Left lung (tissue), 14 donors: ENCODE data around the gene LPAR2. TPM values are rescaled to one million over a fixed set of nuclear protein-coding genes. Genes with fewer than 3 reads are reported as not detected.

Experiments
- ATAC-seq: fragments of 200-7000 bp; cut with Tn5 transposase; one replicate; pipeline ENCODE4 v1.9.1; 2020; ENCODE audit warnings: moderate library complexity
- DNase-seq, 4 donors: peaks; one replicate each; pipeline ENCODE4 v3.0.0-alpha.2; 2013 to 2020
- H3K27ac ChIP-seq, 2 donors: fragments of 200-600 bp; sonication (generic) in 1 of 2; one replicate each; pipeline versions ENCODE4 v1.5.0 to v1.8.0; 2020 to 2021
- H3K27me3 ChIP-seq, 2 donors: fragments of 200-600 bp; sonication (generic) in 1 of 2; one replicate each; pipeline versions ENCODE4 v1.5.0 to v1.8.0; 2020 to 2021
- H3K36me3 ChIP-seq, 2 donors: fragments of 200-600 bp; sonication (generic) in 1 of 2; one replicate each; pipeline versions ENCODE4 v1.5.0 to v1.8.0; 2020 to 2021
- H3K4me1 ChIP-seq, 2 donors: fragments of 200-600 bp; one replicate each; pipeline ENCODE4 v1.8.0; 2021
- H3K4me3 ChIP-seq, 2 donors: fragments of 200-600 bp; sonication (generic) in 1 of 2; one replicate each; pipeline versions ENCODE4 v1.5.0 to v1.8.0; 2020 to 2021; ENCODE audit warnings: mild to moderate bottlenecking in 1 of 2
- H3K9me3 ChIP-seq, 2 donors: fragments of 200-600 bp; sonication (generic) in 1 of 2; one replicate each; pipeline versions ENCODE4 v1.5.0 to v1.8.0; 2020 to 2021
- CTCF ChIP-seq, 2 donors: fragments of 200-600 bp; sonication (generic) in 1 of 2; IDR thresholded peaks; one replicate each; pipeline versions ENCODE4 v1.5.0 to v1.8.0; 2021; ENCODE audit warnings: antibody characterized with exemption in 2 of 2
- intact Hi-C, 2 donors: fragments of 100-400 bp; cut with DNase I; formaldehyde crosslinking; loops; one replicate each; pipeline versions ENCODE4 v1.11.2 to v1.14.2; 2022
- long read RNA-seq, 12 donors: library from polyadenylated mRNA in 2 of 12; unstranded in 2 of 12; transcript quantifications; one replicate each; pipeline ENCODE4 v2.0.0 and lab custom pipeline, GENCODE V29; 2019 to 2026
- polyA plus RNA-seq, 6 donors: library from polyadenylated mRNA; unstranded; fragments of 120-200 nt; gene quantifications; one replicate each; pipeline ENCODE4 v1.2.1, GENCODE V29; 2013; ENCODE audit not compliant: insufficient read length in 6 of 6
- total RNA-seq, 2 donors: library from RNA; stranded (reverse); fragmentation: NEBNext Ultra II Directional; extraction: Animal tissue kit (Norgen Biotek cat#: 25700); gene quantifications; one replicate each; pipeline ENCODE4 v1.2.1, GENCODE V29; 2021
- donor health status: DM: no; HTN: yes; CAD: no.
- donor health status: DM: no; HTN: no; CAD: no.

The LPAR2 gene
- total RNA-seq = 10 to 100 TPM; 16.1 to 36.2 TPM
- 10 to 100 TPM; 39.5 to 60.8 (median 45.5) TPM for polyA plus RNA-seq
- long read RNA-seq, donor 1, transcript LPAR2-201 (3 exons, 1,791 nt) = major isoform, 5 of 14 reads
- long read RNA-seq, donor 1, partial matches to known transcripts = 5 of 14 reads
- long read RNA-seq, donor 1, other reads (novel, unspliced or antisense) = 0 of 14 reads
- long read RNA-seq, donor 2, partial matches to known transcripts = 5 of 10 reads
- long read RNA-seq, donor 2, other reads (novel, unspliced or antisense) = 0 of 10 reads
- long read RNA-seq, donor 3, partial matches to known transcripts = 0 of 8 reads
- long read RNA-seq, donor 3, other reads (novel, unspliced or antisense) = 0 of 8 reads
- long read RNA-seq, donor 4, partial matches to known transcripts = 1 of 5 reads
- long read RNA-seq, donor 4, other reads (novel, unspliced or antisense) = 0 of 5 reads
- long read RNA-seq, donor 5, partial matches to known transcripts = 34 of 42 reads
- long read RNA-seq, donor 5, other reads (novel, unspliced or antisense) = 0 of 42 reads
- long read RNA-seq, donor 6, transcript LPAR2-201 (3 exons, 1,791 nt) = major isoform, 9 of 9 reads
- long read RNA-seq, donor 6, partial matches to known transcripts = 0 of 9 reads
- long read RNA-seq, donor 6, other reads (novel, unspliced or antisense) = 0 of 9 reads
- long read RNA-seq, donor 7, partial matches to known transcripts = 0 of 3 reads
- long read RNA-seq, donor 7, other reads (novel, unspliced or antisense) = 0 of 3 reads
- long read RNA-seq, donor 8, partial matches to known transcripts = 6 of 12 reads
- long read RNA-seq, donor 8, other reads (novel, unspliced or antisense) = 0 of 12 reads
- long read RNA-seq, donor 9 = 0 reads
- long read RNA-seq, donor 10, transcript LPAR2-201 (3 exons, 1,791 nt) = major isoform, 13 of 15 reads
- long read RNA-seq, donor 10, partial matches to known transcripts = 1 of 15 reads
- long read RNA-seq, donor 10, other reads (novel, unspliced or antisense) = 1 of 15 reads
- long read RNA-seq, donor 11 = 0 reads
- long read RNA-seq, donor 12, partial matches to known transcripts = 0 of 3 reads
- long read RNA-seq, donor 12, other reads (novel, unspliced or antisense) = 0 of 3 reads

- H3K4me3 ChIP-seq = peak within 1 kb of the TSS; percentile 50 to 53
- DNase-seq = peak in 3 of 4 donors; percentile 63 to 91 (median 69)
- H3K4me1 ChIP-seq = peaks cover 7 to 21% of the 10 kb centered on the region in 2 donors
- intact Hi-C loops = no loop called here
- no peaks in the 10 kb centered on the region for H3K9me3 ChIP-seq
- H3K36me3 ChIP-seq = peaks cover 0 to 56% of the 10 kb centered on the region in 2 donors
- TF ChIP-seq CTCF (IDR thresholded peaks at IDR 0.05) = no peak
- peak within 1 kb of the TSS in 1 of 2 donors; percentile 65 for H3K27ac ChIP-seq
- peak; percentile 95 for ATAC-seq
- H3K27me3 ChIP-seq = peaks cover 0 to 11% of the 10 kb centered on the region in 2 donors
These were observed at the start of gene LPAR2 for GRCh38 chr19:19627621-19628500. Gene LPAR2 (minus strand): TSS chr19:19628220. CDS start chr19:19627275, 945 bp downstream.

GRCh38 chr19:19677579-19677978 lies 49.6 kb upstream of the LPAR2 start:
- Histone ChIP-seq H3K36me3 (peaks cover 0 to 93% of the 10 kb centered on the region in 2 donors), H3K4me1 (no peaks in the 10 kb centered on the region), H3K27ac (no peak overlapping the region), H3K9me3 (peaks cover 0 to 83% of the 10 kb centered on the region in 2 donors), H3K4me3 (no peak overlapping the region), H3K27me3 (no peaks in the 10 kb centered on the region)
- ATAC-seq = no peak
- TF ChIP-seq CTCF (IDR thresholded peaks at IDR 0.05) = no peak
- intact Hi-C loops = no loop called here
- DNase-seq = no peak

- H3K27ac ChIP-seq = no peak overlapping the region
- intact Hi-C loops = no loop called here
- ATAC-seq (no peak), DNase-seq (no peak)
- peaks cover 9 to 11% of the 10 kb centered on the region in 2 donors for H3K4me1 ChIP-seq
- H3K27me3 ChIP-seq = no peaks in the 10 kb centered on the region
- H3K36me3 ChIP-seq = peaks cover 0 to 73% of the 10 kb centered on the region in 2 donors
- no peak overlapping the region for H3K4me3 ChIP-seq
- peaks cover 0 to 54% of the 10 kb centered on the region in 2 donors for H3K9me3 ChIP-seq
- TF ChIP-seq CTCF (IDR thresholded peaks at IDR 0.05) = no peak
These were observed 46.3 kb upstream of the LPAR2 start for GRCh38 chr19:19674315-19674714.

GRCh38 chr19:19672816-19673215 lies 44.8 kb upstream of the LPAR2 start:
- Histone ChIP-seq H3K4me1 (peaks cover 10 to 19% of the 10 kb centered on the region in 2 donors), H3K9me3 (peaks cover 0 to 39% of the 10 kb centered on the region in 2 donors), H3K36me3 (peaks cover 0 to 58% of the 10 kb centered on the region in 2 donors), H3K4me3 (no peak overlapping the region), H3K27me3 (no peaks in the 10 kb centered on the region), H3K27ac (no peak overlapping the region)
- no peak for DNase-seq
- intact Hi-C loops = no loop called here
- ATAC-seq = no peak
- no peak for TF ChIP-seq CTCF (IDR thresholded peaks at IDR 0.05)
